Measurements from ENCODE around the gene TNNT3.
"Not testable (repeated sequence)": the region's sequence is repeated elsewhere in the genome, so short reads cannot be mapped to it uniquely, and the experiment has no call there.

The TNNT3 gene

GRCh38 chr11:1919391-1920127, at the start of gene TNNT3:
TNNT3 (plus strand) TSS chr11:1919703; CDS start chr11:1922875, 3,172 bp downstream.
- peaks cover 21% of the 10 kb centered on the region for H3K4me1 ChIP-seq (ENCODE audit: insufficient read depth, insufficient read length)

GRCh38 chr11:1870326-1870696, 49.2 kb upstream of the TNNT3 start:
- peaks cover 22% of the 10 kb centered on the region for H3K4me1 ChIP-seq (ENCODE audit: insufficient read depth, insufficient read length)
- H3K9ac ChIP-seq (ENCODE audit: insufficient read length, low read depth): no peak overlapping the region
- H3K27me3 ChIP-seq (ENCODE audit: insufficient read depth, insufficient read length): peaks cover 10% of the 10 kb centered on the region
- TF ChIP-seq SUZ12 (IDR thresholded peaks at IDR 0.05; ENCODE audit: extremely low read depth, insufficient read depth, insufficient read length) (no peak), YY1 (IDR thresholded peaks at IDR 0.05; ENCODE audit: insufficient read depth, insufficient read length) (no peak), ZNF274 (IDR thresholded peaks at IDR 0.05; ENCODE audit: low read depth, low read length) (no peak)
- no peaks in the 10 kb centered on the region for H3K9me3 ChIP-seq (ENCODE audit: insufficient read depth, low read length)
- no peak overlapping the region for H3K4me3 ChIP-seq (ENCODE audit: insufficient read length, low read depth)
- no peaks in the 10 kb centered on the region for H3K36me3 ChIP-seq (ENCODE audit: insufficient read depth, insufficient read length, low read length)
- no peak for DNase-seq (ENCODE audit: low read depth, low spot score)

More at GRCh38 chr11:1919391-1920127, at the start of gene TNNT3:
- Histone ChIP-seq H3K9ac (ENCODE audit: insufficient read length, low read depth) (no peak within 1 kb of the TSS), H3K27me3 (ENCODE audit: insufficient read depth, insufficient read length) (peaks cover 4% of the 10 kb centered on the region), H3K4me3 (ENCODE audit: insufficient read length, low read depth) (no peak within 1 kb of the TSS), H3K36me3 (ENCODE audit: insufficient read depth, insufficient read length, low read length) (no peaks in the 10 kb centered on the region), H3K9me3 (ENCODE audit: insufficient read depth, low read length) (no peaks in the 10 kb centered on the region)
- TF ChIP-seq SUZ12 (IDR thresholded peaks at IDR 0.05; ENCODE audit: extremely low read depth, insufficient read depth, insufficient read length): no peak
- DNase-seq (ENCODE audit: low read depth, low spot score): no peak

GRCh38 chr11:1870721-1871466, 48.6 kb upstream of the TNNT3 start:
- H3K27me3 ChIP-seq (ENCODE audit: insufficient read depth, insufficient read length): peaks cover 10% of the 10 kb centered on the region
- no peaks in the 10 kb centered on the region for H3K36me3 ChIP-seq (ENCODE audit: insufficient read depth, insufficient read length, low read length)
- H3K4me1 ChIP-seq (ENCODE audit: insufficient read depth, insufficient read length): peaks cover 22% of the 10 kb centered on the region
- no peak overlapping the region for H3K9ac ChIP-seq (ENCODE audit: insufficient read length, low read depth)
- DNase-seq (ENCODE audit: low read depth, low spot score): no peak
- TF ChIP-seq YY1 (IDR thresholded peaks at IDR 0.05; ENCODE audit: insufficient read depth, insufficient read length) (no peak), SUZ12 (IDR thresholded peaks at IDR 0.05; ENCODE audit: extremely low read depth, insufficient read depth, insufficient read length) (no peak), ZNF274 (IDR thresholded peaks at IDR 0.05; ENCODE audit: low read depth, low read length) (no peak)
- H3K9me3 ChIP-seq (ENCODE audit: insufficient read depth, low read length): no peaks in the 10 kb centered on the region
- H3K4me3 ChIP-seq (ENCODE audit: insufficient read length, low read depth): no peak overlapping the region

GRCh38 chr11:1871531-1871930, 48.0 kb upstream of the TNNT3 start:
- Histone ChIP-seq H3K27me3 (ENCODE audit: insufficient read depth, insufficient read length) (peaks cover 8% of the 10 kb centered on the region), H3K9ac (ENCODE audit: insufficient read length, low read depth) (no peak overlapping the region), H3K36me3 (ENCODE audit: insufficient read depth, insufficient read length, low read length) (no peaks in the 10 kb centered on the region), H3K9me3 (ENCODE audit: insufficient read depth, low read length) (no peaks in the 10 kb centered on the region), H3K4me3 (ENCODE audit: insufficient read length, low read depth) (no peak overlapping the region), H3K4me1 (ENCODE audit: insufficient read depth, insufficient read length) (peaks cover 23% of the 10 kb centered on the region)
- DNase-seq (ENCODE audit: low read depth, low spot score): no peak
- TF ChIP-seq SUZ12 (IDR thresholded peaks at IDR 0.05; ENCODE audit: extremely low read depth, insufficient read depth, insufficient read length): no peak
- TF ChIP-seq YY1 (IDR thresholded peaks at IDR 0.05; ENCODE audit: insufficient read depth, insufficient read length): no peak
- TF ChIP-seq ZNF274 (IDR thresholded peaks at IDR 0.05; ENCODE audit: low read depth, low read length): no peak

- Histone ChIP-seq H3K4me1 (ENCODE audit: insufficient read depth, insufficient read length) (peaks cover 27% of the 10 kb centered on the region), H3K27me3 (ENCODE audit: insufficient read depth, insufficient read length) (peaks cover 8% of the 10 kb centered on the region), H3K4me3 (ENCODE audit: insufficient read length, low read depth) (no peak overlapping the region), H3K9me3 (ENCODE audit: insufficient read depth, low read length) (no peaks in the 10 kb centered on the region), H3K36me3 (ENCODE audit: insufficient read depth, insufficient read length, low read length) (no peaks in the 10 kb centered on the region), H3K9ac (ENCODE audit: insufficient read length, low read depth) (no peak overlapping the region)
- no peak for DNase-seq (ENCODE audit: low read depth, low spot score)
- TF ChIP-seq YY1 (IDR thresholded peaks at IDR 0.05; ENCODE audit: insufficient read depth, insufficient read length): no peak
- TF ChIP-seq ZNF274 (IDR thresholded peaks at IDR 0.05; ENCODE audit: low read depth, low read length): no peak
- TF ChIP-seq SUZ12 (IDR thresholded peaks at IDR 0.05; ENCODE audit: extremely low read depth, insufficient read depth, insufficient read length): no peak
Measured at GRCh38 chr11:1872267-1872985, 47.1 kb upstream of the TNNT3 start.

GRCh38 chr11:1873048-1873812, 46.3 kb upstream of the TNNT3 start:
- H3K4me1 ChIP-seq (ENCODE audit: insufficient read depth, insufficient read length): peaks cover 29% of the 10 kb centered on the region
- no peaks in the 10 kb centered on the region for H3K9me3 ChIP-seq (ENCODE audit: insufficient read depth, low read length)
- H3K9ac ChIP-seq (ENCODE audit: insufficient read length, low read depth): no peak overlapping the region
- H3K4me3 ChIP-seq (ENCODE audit: insufficient read length, low read depth): no peak overlapping the region
- no peak for TF ChIP-seq ZNF274 (IDR thresholded peaks at IDR 0.05; ENCODE audit: low read depth, low read length)
- no peak for TF ChIP-seq SUZ12 (IDR thresholded peaks at IDR 0.05; ENCODE audit: extremely low read depth, insufficient read depth, insufficient read length)
- TF ChIP-seq YY1 (IDR thresholded peaks at IDR 0.05; ENCODE audit: insufficient read depth, insufficient read length): no peak
- no peaks in the 10 kb centered on the region for H3K36me3 ChIP-seq (ENCODE audit: insufficient read depth, insufficient read length, low read length)
- H3K27me3 ChIP-seq (ENCODE audit: insufficient read depth, insufficient read length): peaks cover 8% of the 10 kb centered on the region
- DNase-seq (ENCODE audit: low read depth, low spot score): no peak

- H3K4me3 ChIP-seq (ENCODE audit: insufficient read length, low read depth); H3K9me3 ChIP-seq (ENCODE audit: insufficient read depth, low read length); H3K36me3 ChIP-seq (ENCODE audit: insufficient read depth, insufficient read length, low read length); H3K27me3 ChIP-seq (ENCODE audit: insufficient read depth, insufficient read length); DNase-seq (ENCODE audit: low read depth, low spot score); H3K9ac ChIP-seq (ENCODE audit: insufficient read length, low read depth): not testable (repeated sequence)
- H3K4me1 ChIP-seq (ENCODE audit: insufficient read depth, insufficient read length): peaks cover 27% of the 10 kb centered on the region
Measured at GRCh38 chr11:1873813-1874150, 45.7 kb upstream of the TNNT3 start.

- H3K4me3 ChIP-seq (ENCODE audit: insufficient read length, low read depth); H3K27me3 ChIP-seq (ENCODE audit: insufficient read depth, insufficient read length); H3K9me3 ChIP-seq (ENCODE audit: insufficient read depth, low read length): not testable (repeated sequence)
Measured at GRCh38 chr11:1874441-1875092, 44.9 kb upstream of the TNNT3 start.

More at GRCh38 chr11:1874441-1875092, 44.9 kb upstream of the TNNT3 start:
- not testable (repeated sequence) for DNase-seq (ENCODE audit: low read depth, low spot score); H3K36me3 ChIP-seq (ENCODE audit: insufficient read depth, insufficient read length, low read length); H3K9ac ChIP-seq (ENCODE audit: insufficient read length, low read depth)
- peaks cover 27% of the 10 kb centered on the region for H3K4me1 ChIP-seq (ENCODE audit: insufficient read depth, insufficient read length)
